Measurements from ENCODE around the gene SACM1L. TPM values are rescaled to one million over a fixed set of nuclear protein-coding genes. Genes with fewer than 3 reads are reported as not detected.

SACM1L gene
- total and polyA plus RNA-seq, 2 of the 8 experiments (the other 6 are each of a cell fraction or from before 2014, with no cell fraction given) = 20.1 to 61.0 TPM

DNA sequence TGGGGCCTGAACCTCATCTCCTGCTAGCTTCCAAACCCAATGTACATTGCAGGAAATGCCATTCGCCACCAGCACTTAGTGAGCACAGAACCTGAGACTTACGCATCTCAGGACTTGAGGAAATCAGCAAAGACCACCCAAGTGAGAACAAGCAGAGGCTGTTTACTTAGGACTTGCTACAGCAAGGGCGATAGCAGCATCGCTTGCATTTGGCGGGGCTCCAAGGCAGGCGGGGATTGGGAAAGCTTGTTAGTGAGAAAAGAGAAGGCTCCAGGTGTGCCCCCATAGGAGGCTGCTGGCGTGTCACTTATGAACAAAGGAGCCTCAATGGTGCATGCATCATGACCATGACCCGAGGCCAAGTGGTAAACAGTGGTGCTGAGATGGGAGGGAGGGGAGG is 87.4 kb downstream of the SACM1L start:
- no peaks in the 10 kb centered on the region for H3K9me3 ChIP-seq (ENCODE audit: insufficient read depth in 2 of 2, low read depth in 1 of 2, low read length in 1 of 2)
- H3K14ac ChIP-seq (ENCODE audit: insufficient read length) = no peak overlapping the region
- H2AFZ ChIP-seq (ENCODE audit: low read length) = no peak overlapping the region
- no peak overlapping the region for H2BK12ac ChIP-seq (ENCODE audit: low read depth, low read length)
- H3K4ac ChIP-seq (replicated peaks; ENCODE audit: insufficient read length, low read depth, low read length) = no peak overlapping the region
- no peak overlapping the region for H4K5ac ChIP-seq (ENCODE audit: insufficient read length, low read depth, low read length)
- no peak overlapping the region for H3K4me2 ChIP-seq (ENCODE audit: insufficient read depth in 1 of 2, low read depth in 2 of 2, low read length in 2 of 2)
- ChIA-PET CTCF (ENCODE audit: partially characterized antibody) (interaction anchor here (1.0 to 7.1 kb wide), 3 partner anchors 15 to 597 kb away, joined by 3 to 64 read pairs (median 5); no protein-coding TSS in a partner anchor), POLR2A (ENCODE audit: partially characterized antibody) (no interaction called here)
- no peaks in the 10 kb centered on the region for H3K27me3 ChIP-seq (replicated peaks in 1 of 4; ENCODE audit: control insufficient read depth in 3 of 4, extremely low read depth in 1 of 4, insufficient read depth in 3 of 4, low read length in 3 of 4)
- no peak overlapping the region for H2BK5ac ChIP-seq (ENCODE audit: low read depth, low read length)
- DNase-seq (ENCODE audit: low read depth in 1 of 2, low spot score in 2 of 2) = no peak
- H2BK15ac ChIP-seq (ENCODE audit: low read length) = no peak overlapping the region
- no peak overlapping the region for H3K4me3 ChIP-seq (ENCODE audit: extremely low read depth in 1 of 4, insufficient read depth in 2 of 4, low read depth in 3 of 4, low read length in 4 of 4)
- H3K18ac ChIP-seq (ENCODE audit: extremely low read depth, low read length) = no peak overlapping the region
- no peak overlapping the region for H2AK5ac ChIP-seq (ENCODE audit: low read depth, low read length)
- H3K79me1 ChIP-seq (ENCODE audit: low read depth, low read length) = no peaks in the 10 kb centered on the region
- no peak overlapping the region for H4K91ac ChIP-seq (replicated peaks; ENCODE audit: insufficient read length, low read length)
- H3K4me1 ChIP-seq (replicated peaks in 1 of 4; ENCODE audit: control insufficient read depth in 3 of 4, insufficient read depth in 4 of 4, low read length in 3 of 4) = peaks cover 0 to 2% (median 0%) of the 10 kb centered on the region in 4 experiments; a peak in 1 of 7 replicates
- no peak overlapping the region for H2BK20ac ChIP-seq (ENCODE audit: low read length)
- H3K79me2 ChIP-seq (ENCODE audit: control insufficient read depth in 1 of 2, insufficient read depth in 2 of 2, low read length in 2 of 2) = no peaks in the 10 kb centered on the region
- H3K56ac ChIP-seq (replicated peaks; ENCODE audit: insufficient read length, low read depth, low read length) = no peak overlapping the region
- H4K8ac ChIP-seq (ENCODE audit: extremely low read depth, insufficient read depth, low read length) = peak overlapping the region; percentile 53; the same call in 1 of the 2 replicates
- no peaks in the 10 kb centered on the region for H3K23me2 ChIP-seq (ENCODE audit: low read depth, low read length)
- H3K36me3 ChIP-seq (ENCODE audit: control insufficient read depth in 2 of 4, insufficient read depth in 4 of 4, low read length in 3 of 4) = no peaks in the 10 kb centered on the region
- no peak overlapping the region for H3K9ac ChIP-seq (replicated peaks in 1 of 4; ENCODE audit: extremely low read depth in 1 of 4, low read depth in 3 of 4, low read length in 3 of 4)
- H3K27ac ChIP-seq (ENCODE audit: low read depth, low read length) = no peak overlapping the region
- H2BK120ac ChIP-seq (replicated peaks; ENCODE audit: low read depth, low read length) = no peak overlapping the region
- H4K20me1 ChIP-seq (replicated peaks in 1 of 2; ENCODE audit: control insufficient read depth in 1 of 2, insufficient read depth in 2 of 2, low read length in 2 of 2) = no peaks in the 10 kb centered on the region
- 91% methylated on average over 8 of the region's 8 CpGs; no CpG with 5 or more reads in 1 of the 2 experiments for WGBS, 2 experiments (ENCODE audit: extremely low coverage in 1 of 2, insufficient coverage in 1 of 2, insufficient read length in 1 of 2, insufficient replicate concordance in 2 of 2, low coverage in 1 of 2, low lambda C conversion rate in 2 of 2, missing lambda C conversion rate in 1 of 2)
- FAIRE-seq = no peak
- no peak overlapping the region for H3K23ac ChIP-seq (ENCODE audit: insufficient read length)
- TF ChIP-seq ASH2L (IDR thresholded peaks at IDR 0.05; ENCODE audit: low read length) (no peak), GTF2F1 (IDR thresholded peaks at IDR 0.05; ENCODE audit: borderline replicate concordance, low read depth, low read length) (no peak), BACH1 (IDR thresholded peaks at IDR 0.05; ENCODE audit: low read length) (no peak), NRF1 (IDR thresholded peaks at IDR 0.05; ENCODE audit: low read depth, low read length) (no peak), CTBP2 (IDR thresholded peaks at IDR 0.05; ENCODE audit: borderline replicate concordance, insufficient read depth, insufficient read length, low read length) (no peak), RBBP5 (IDR thresholded peaks at IDR 0.05; ENCODE audit: borderline replicate concordance, low read depth, low read length) (no peak), TAF1 (IDR thresholded peaks at IDR 0.05; ENCODE audit: low read depth, low read length) (no peak), NANOG (IDR thresholded peaks at IDR 0.05; ENCODE audit: insufficient read depth, low read depth, low read length, poor library complexity, severe bottlenecking) (no peak), ATF2 (IDR thresholded peaks at IDR 0.05; ENCODE audit: low read length) (no peak), YY1 (IDR thresholded peaks at IDR 0.05; ENCODE audit: low read depth, low read length) (no peak), KDM5A (IDR thresholded peaks at IDR 0.05; ENCODE audit: low read length) (no peak), JUN (IDR thresholded peaks at IDR 0.05; ENCODE audit: low read depth, low read length) (no peak), TCF12 (IDR thresholded peaks at IDR 0.05; ENCODE audit: low read depth, low read length) (no peak)

Measured in H1 (cell line).